HG02938 (cell line): ENCODE results near the gene SPDYC.

Source experiments
- ATAC-seq: cut with Tn5 transposase; IDR thresholded peaks from one replicate; pipeline ENCODE4 v1.9.1; 2021; ENCODE audit warnings: mild to moderate bottlenecking, moderate library complexity; ENCODE audit not compliant: unreplicated experiment

Gene SPDYC

GRCh38 chr11:65221026-65221425 is 51.0 kb downstream of the SPDYC start:
- no peak for ATAC-seq
